OCI-LY3 (cell line): ENCODE results near the gene SCN4A.

Source experiments
- CTCF ChIP-seq: fragments of 200-600, 300-600 bp; sonication (generic); IDR thresholded peaks from 2 replicates; pipeline ENCODE4 v1.5.1; 2014; ENCODE audit warnings: antibody characterized with exemption, low read length, low read depth
- EZH2phosphoT487 ChIP-seq: fragments of 200-600 bp; shearing (Covaris generic); IDR thresholded peaks from 2 replicates; pipeline ENCODE4 v1.6.1; 2018; ENCODE audit warnings: antibody characterized with exemption, mixed run types, low read depth

DNA sequence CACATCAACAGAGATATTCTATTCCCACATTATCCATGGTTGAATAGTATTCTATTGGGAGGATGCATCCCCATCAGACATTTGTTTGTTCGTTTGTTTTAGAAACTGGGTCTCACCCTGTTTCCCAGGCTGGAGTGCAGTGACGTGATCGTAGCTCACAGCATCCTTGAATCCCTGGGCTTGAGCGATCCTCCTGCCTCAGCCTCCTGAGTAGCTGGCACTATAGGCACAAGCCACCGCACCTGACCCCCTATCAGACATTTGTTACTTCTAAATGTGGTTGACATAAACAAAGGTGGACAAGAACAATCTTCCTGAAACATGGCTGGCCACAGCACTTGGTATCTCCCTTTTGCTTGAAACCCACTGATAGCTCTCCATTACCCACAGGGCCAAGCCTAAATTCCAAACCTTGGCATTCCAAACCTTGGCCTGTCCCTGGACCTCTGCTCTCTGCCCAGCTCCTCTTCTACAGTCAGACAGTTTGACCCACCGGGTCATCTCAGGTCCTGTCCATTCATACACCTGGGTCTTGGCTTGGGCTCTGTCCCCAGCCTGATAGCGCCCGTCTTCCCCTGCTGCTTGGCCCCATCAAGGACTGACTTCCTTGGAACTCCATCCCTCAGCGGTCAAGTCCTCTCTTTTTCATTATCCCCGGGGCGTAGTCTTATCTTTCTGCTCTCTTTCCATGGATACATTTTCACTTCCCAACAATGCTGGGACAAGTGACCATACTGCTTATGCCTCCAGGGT lies 23.9 kb upstream of the SCN4A start:
- TF ChIP-seq CTCF (no peak), EZH2phosphoT487 (no peak)
